ENCODE measurements around the gene STMP1. TPM values are rescaled to one million over a fixed set of nuclear protein-coding genes. Genes with fewer than 3 reads are reported as not detected.

The STMP1 gene
- total and polyA plus RNA-seq, 8 donors = 7.2 to 21.4 (median 12.0) TPM

- intact Hi-C loops (cut with DNase I) = no loop called here
- no peak overlapping the region for H3K4me3 ChIP-seq
- no peak for TF ChIP-seq CTCF (IDR thresholded peaks at IDR 0.05)
- no peaks in the 10 kb centered on the region for H3K9me3 ChIP-seq
- no peak for DNase-seq
- no peak overlapping the region for H3K27ac ChIP-seq
- no peaks in the 10 kb centered on the region for H3K27me3 ChIP-seq
- no peaks in the 10 kb centered on the region for H3K36me3 ChIP-seq
- no peak for FAIRE-seq
- no peak for ATAC-seq
- no peaks in the 10 kb centered on the region for H3K4me1 ChIP-seq
- 62 to 75% methylated on average over 2 of the region's 2 CpGs for WGBS, 2 donors
Observed at GRCh38 chr7:135718219-135718618, 55.9 kb downstream of the STMP1 start.

GRCh38 chr7:135718794-135719437 is 56.6 kb downstream of the STMP1 start:
- Histone ChIP-seq H3K4me3 (no peak overlapping the region), H3K9me3 (no peaks in the 10 kb centered on the region), H3K36me3 (no peaks in the 10 kb centered on the region), H3K4me1 (no peaks in the 10 kb centered on the region), H3K27ac (no peak overlapping the region), H3K27me3 (no peaks in the 10 kb centered on the region)
- WGBS, 2 donors = 39 to 41% methylated on average over 7 of the region's 7 CpGs
- FAIRE-seq (no peak), ATAC-seq (no peak), DNase-seq (no peak)
- TF ChIP-seq CTCF (IDR thresholded peaks at IDR 0.05) = no peak
- intact Hi-C loops (cut with DNase I) = no loop called here

GRCh38 chr7:135719688-135720087 is 57.4 kb downstream of the STMP1 start:
- WGBS, 2 donors = 34 to 52% methylated on average over 2 of the region's 2 CpGs
- ATAC-seq (no peak), FAIRE-seq (no peak)

GRCh38 chr7:135721198-135721820 is 59.0 kb downstream of the STMP1 start:
- Histone ChIP-seq H3K27me3 (no peaks in the 10 kb centered on the region), H3K4me1 (no peaks in the 10 kb centered on the region), H3K4me3 (no peak overlapping the region), H3K9me3 (no peaks in the 10 kb centered on the region), H3K36me3 (no peaks in the 10 kb centered on the region), H3K27ac (no peak overlapping the region)
- TF ChIP-seq CTCF (IDR thresholded peaks at IDR 0.05) = no peak
- WGBS, 2 donors = 85 to 87% methylated on average over 21 of the region's 21 CpGs
- intact Hi-C loops (cut with DNase I) = no loop called here
- ATAC-seq (no peak), DNase-seq (no peak), FAIRE-seq (no peak)

More at GRCh38 chr7:135719688-135720087, 57.4 kb downstream of the STMP1 start:
- no peak for TF ChIP-seq CTCF (IDR thresholded peaks at IDR 0.05)
- H3K36me3 ChIP-seq = no peaks in the 10 kb centered on the region
- H3K4me3 ChIP-seq = no peak overlapping the region
- H3K4me1 ChIP-seq = no peaks in the 10 kb centered on the region
- no peak overlapping the region for H3K27ac ChIP-seq
- DNase-seq = no peak
- H3K27me3 ChIP-seq = no peaks in the 10 kb centered on the region
- H3K9me3 ChIP-seq = no peaks in the 10 kb centered on the region
- intact Hi-C loops (cut with DNase I) = no loop called here

- no peaks in the 10 kb centered on the region for H3K4me1 ChIP-seq
- 78 to 84% methylated on average over 7 of the region's 7 CpGs for WGBS, 2 donors
- intact Hi-C loops (cut with DNase I) = no loop called here
- no peak for DNase-seq
- no peak overlapping the region for H3K4me3 ChIP-seq
- H3K9me3 ChIP-seq = no peaks in the 10 kb centered on the region
- TF ChIP-seq CTCF (IDR thresholded peaks at IDR 0.05) = no peak
- no peak overlapping the region for H3K27ac ChIP-seq
- no peaks in the 10 kb centered on the region for H3K27me3 ChIP-seq
- H3K36me3 ChIP-seq = no peaks in the 10 kb centered on the region
- ATAC-seq = no peak
- no peak for FAIRE-seq
Observed at GRCh38 chr7:135723411-135723810, 61.1 kb downstream of the STMP1 start.

Data from pancreas (tissue), 10 donors.